OCI-LY1 (cell line): ENCODE results near the gene FAM162B.

Source experiments
- H2AFZ ChIP-seq: fragments of 200-600 bp; sonication (generic), shearing (Covaris generic); 2 replicates; pipeline ENCODE4 v1.6.0; 2014; ENCODE audit warnings: antibody characterized with exemption, mild to moderate bottlenecking, low read length
- H3F3A ChIP-seq: fragments of 200-600 bp; sonication (generic), shearing (Covaris generic); 2 replicates; pipeline ENCODE4 v1.6.0; 2014; ENCODE audit warnings: mild to moderate bottlenecking, antibody characterized with exemption, low read length, moderate library complexity; ENCODE audit not compliant: insufficient read depth
- H3K27ac ChIP-seq: fragments of 200-600 bp; sonication (generic); 2 replicates; pipeline ENCODE4 v1.5.1; 2014; ENCODE audit warnings: low read length, mixed run types, mild to moderate bottlenecking, low read depth; ENCODE audit not compliant: poor library complexity, severe bottlenecking
- H3K27me3 ChIP-seq: fragments of 200-600 bp; sonication (generic); 2 replicates; pipeline ENCODE4 v1.6.0; 2014; ENCODE audit warnings: antibody characterized with exemption, mild to moderate bottlenecking, low read length, moderate library complexity; ENCODE audit not compliant: insufficient read depth
- H3K36me3 ChIP-seq: fragments of 200-600 bp; sonication (generic); 2 replicates; pipeline ENCODE4 v1.6.1; 2014; ENCODE audit warnings: mild to moderate bottlenecking, antibody characterized with exemption, low read length, moderate library complexity, mixed read lengths; ENCODE audit not compliant: insufficient read depth
- H3K4me1 ChIP-seq: fragments of 200-600 bp; sonication (generic); 2 replicates; pipeline ENCODE4 v1.5.1; 2014; ENCODE audit warnings: mild to moderate bottlenecking, low read length, moderate library complexity; ENCODE audit not compliant: insufficient read depth, severe bottlenecking
- H3K4me2 ChIP-seq: fragments of 200-600 bp; sonication (generic), shearing (Covaris generic); 2 replicates; pipeline ENCODE4 v1.6.1; 2014; ENCODE audit warnings: low read length
- H3K4me3 ChIP-seq: fragments of 200-600 bp; sonication (generic); 2 replicates; pipeline ENCODE4 v1.5.1; 2014; ENCODE audit warnings: low read length, low read depth, mild to moderate bottlenecking, mixed read lengths; ENCODE audit not compliant: poor library complexity, severe bottlenecking
- H3K79me2 ChIP-seq: fragments of 200-600 bp; shearing (Covaris generic); 2 replicates; pipeline ENCODE4 v1.6.1; 2016; ENCODE audit warnings: mixed run types, low read length, mixed read lengths; ENCODE audit not compliant: insufficient read depth
- H3K9ac ChIP-seq: fragments of 200-600 bp; sonication (generic), shearing (Covaris generic); 2 replicates; pipeline ENCODE4 v1.6.1; 2014; ENCODE audit warnings: mild to moderate bottlenecking, low read length, mixed read lengths
- H3K9me2 ChIP-seq: fragments of 200-600 bp; sonication (generic), shearing (Covaris generic); 2 replicates; pipeline ENCODE4 v1.6.1; 2014; ENCODE audit warnings: low read depth, mild to moderate bottlenecking, low read length, mixed read lengths
- H3K9me3 ChIP-seq: fragments of 200-600 bp; shearing (Covaris generic); 2 replicates; pipeline ENCODE4 v1.6.1; 2014; ENCODE audit warnings: low read length, mixed read lengths
- H4K20me1 ChIP-seq: fragments of 200-600 bp; sonication (generic), shearing (Covaris generic); 2 replicates; pipeline ENCODE4 v1.6.0; 2016; ENCODE audit warnings: mild to moderate bottlenecking, low read length; ENCODE audit not compliant: insufficient read depth
- EZH2 ChIP-seq: fragments of 200-600 bp; sonication (generic), shearing (Covaris generic); IDR thresholded peaks from 2 replicates; pipeline ENCODE4 v1.8.0; 2017; ENCODE audit warnings: borderline replicate concordance, mixed run types, mild to moderate bottlenecking, antibody characterized with exemption, low read length, moderate library complexity, mixed read lengths
- TF ChIP-seq, protein P1 (sequence below): fragments of 200-600 bp; sonication (generic), shearing (Covaris generic); IDR thresholded peaks from 2 replicates; pipeline ENCODE4 v1.5.1; 2017; ENCODE audit warnings: mild to moderate bottlenecking, antibody characterized with exemption, low read length, moderate library complexity, mixed read lengths

The FAM162B gene

GRCh38 chr6:116799945-116800344 lies 34.4 kb upstream of the FAM162B start:
- H3K4me1 ChIP-seq, result no peaks in the 10 kb centered on the region
- no peak for TF ChIP-seq EZH2
- TF ChIP-seq, protein P1, sequence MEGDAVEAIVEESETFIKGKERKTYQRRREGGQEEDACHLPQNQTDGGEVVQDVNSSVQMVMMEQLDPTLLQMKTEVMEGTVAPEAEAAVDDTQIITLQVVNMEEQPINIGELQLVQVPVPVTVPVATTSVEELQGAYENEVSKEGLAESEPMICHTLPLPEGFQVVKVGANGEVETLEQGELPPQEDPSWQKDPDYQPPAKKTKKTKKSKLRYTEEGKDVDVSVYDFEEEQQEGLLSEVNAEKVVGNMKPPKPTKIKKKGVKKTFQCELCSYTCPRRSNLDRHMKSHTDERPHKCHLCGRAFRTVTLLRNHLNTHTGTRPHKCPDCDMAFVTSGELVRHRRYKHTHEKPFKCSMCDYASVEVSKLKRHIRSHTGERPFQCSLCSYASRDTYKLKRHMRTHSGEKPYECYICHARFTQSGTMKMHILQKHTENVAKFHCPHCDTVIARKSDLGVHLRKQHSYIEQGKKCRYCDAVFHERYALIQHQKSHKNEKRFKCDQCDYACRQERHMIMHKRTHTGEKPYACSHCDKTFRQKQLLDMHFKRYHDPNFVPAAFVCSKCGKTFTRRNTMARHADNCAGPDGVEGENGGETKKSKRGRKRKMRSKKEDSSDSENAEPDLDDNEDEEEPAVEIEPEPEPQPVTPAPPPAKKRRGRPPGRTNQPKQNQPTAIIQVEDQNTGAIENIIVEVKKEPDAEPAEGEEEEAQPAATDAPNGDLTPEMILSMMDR, result no peak

DNA sequence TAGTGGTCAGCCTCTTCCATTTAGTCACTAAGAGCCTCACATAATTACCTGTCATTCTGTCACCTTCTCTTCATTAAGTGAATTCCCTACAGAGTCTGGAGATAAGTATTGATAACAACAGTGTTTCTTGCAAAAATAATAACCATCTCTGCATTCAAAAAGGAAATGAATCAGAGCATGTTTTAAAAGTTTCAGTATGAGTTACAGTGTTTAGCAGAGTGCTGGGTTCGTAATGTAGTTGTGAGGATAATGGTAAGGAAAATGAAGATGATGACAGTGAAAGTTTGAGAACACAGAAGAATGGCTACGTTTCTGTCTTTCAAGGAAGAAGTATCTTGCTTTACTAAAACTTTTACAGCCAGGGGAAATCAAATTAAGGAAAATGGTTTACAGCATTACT lies 32.1 kb upstream of the FAM162B start:
- no peak for TF ChIP-seq EZH2
- TF ChIP-seq, protein P1, result no peak
- no peaks in the 10 kb centered on the region for H3K4me1 ChIP-seq
- no peaks in the 10 kb centered on the region for H3K79me2 ChIP-seq
- H3K36me3 ChIP-seq, result no peaks in the 10 kb centered on the region
- H3K4me2 ChIP-seq, result no peak overlapping the region
- no peaks in the 10 kb centered on the region for H3K9me2 ChIP-seq
- no peak overlapping the region for H3K4me3 ChIP-seq
- no peak overlapping the region for H3K9ac ChIP-seq
- H3F3A ChIP-seq, result no peaks in the 10 kb centered on the region
- no peaks in the 10 kb centered on the region for H3K27me3 ChIP-seq
- H3K9me3 ChIP-seq, result no peaks in the 10 kb centered on the region
- no peak overlapping the region for H3K27ac ChIP-seq
- no peaks in the 10 kb centered on the region for H4K20me1 ChIP-seq
- H2AFZ ChIP-seq, result no peak overlapping the region

More at GRCh38 chr6:116799945-116800344, 34.4 kb upstream of the FAM162B start:
- Histone ChIP-seq H3K27me3 (no peaks in the 10 kb centered on the region), H4K20me1 (no peaks in the 10 kb centered on the region), H3K36me3 (no peaks in the 10 kb centered on the region), H3K27ac (no peak overlapping the region), H3K9me2 (no peaks in the 10 kb centered on the region), H3F3A (no peaks in the 10 kb centered on the region), H3K4me2 (no peak overlapping the region), H3K9me3 (no peaks in the 10 kb centered on the region), H3K9ac (no peak overlapping the region), H3K4me3 (no peak overlapping the region), H2AFZ (no peak overlapping the region), H3K79me2 (no peaks in the 10 kb centered on the region)

- Histone ChIP-seq H3K4me2 (no peak overlapping the region), H3K9me3 (no peaks in the 10 kb centered on the region), H3K9me2 (no peaks in the 10 kb centered on the region), H3K4me1 (no peaks in the 10 kb centered on the region), H3K27me3 (no peaks in the 10 kb centered on the region), H3K9ac (no peak overlapping the region), H3F3A (no peaks in the 10 kb centered on the region), H4K20me1 (no peaks in the 10 kb centered on the region), H3K79me2 (no peaks in the 10 kb centered on the region), H2AFZ (no peak overlapping the region), H3K36me3 (no peaks in the 10 kb centered on the region), H3K27ac (no peak overlapping the region), H3K4me3 (no peak overlapping the region)
- no peak for TF ChIP-seq EZH2
- TF ChIP-seq, protein P1, result no peak
Measured at GRCh38 chr6:116793224-116793623, 27.7 kb upstream of the FAM162B start.
